ENCODE data around the gene NPIPB5.
"Not testable (repeated sequence)": the region's sequence is repeated elsewhere in the genome, so short reads cannot be mapped to it uniquely, and the experiment has no call there.

NPIPB5 gene

DNA sequence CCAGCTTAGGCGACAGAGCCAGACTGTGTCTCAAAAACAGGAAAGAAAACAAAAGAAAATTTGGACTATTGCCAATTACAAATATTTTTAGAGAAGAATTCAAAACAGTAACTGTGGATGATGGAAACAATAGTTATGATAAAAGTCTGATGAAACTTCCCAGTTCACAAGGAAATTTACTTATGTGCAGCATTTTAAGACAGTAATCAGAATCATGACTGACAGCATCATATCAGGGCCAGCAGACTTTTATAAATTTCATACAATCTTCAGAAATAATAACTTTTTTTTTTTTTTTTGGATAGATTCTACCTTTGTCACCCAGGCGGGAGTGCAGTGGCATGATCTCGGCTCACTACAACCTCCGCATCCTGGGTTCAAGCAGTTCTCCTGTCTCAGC lies at the start of gene NPIPB5:
Gene NPIPB5 (plus strand): TSS at position 301 of the 400 bp plus-strand sequence. CDS start 2,911 bp downstream, outside the sequence.
- not testable (repeated sequence) for DNase-seq (ENCODE audit: low read depth, low spot score)

DNA sequence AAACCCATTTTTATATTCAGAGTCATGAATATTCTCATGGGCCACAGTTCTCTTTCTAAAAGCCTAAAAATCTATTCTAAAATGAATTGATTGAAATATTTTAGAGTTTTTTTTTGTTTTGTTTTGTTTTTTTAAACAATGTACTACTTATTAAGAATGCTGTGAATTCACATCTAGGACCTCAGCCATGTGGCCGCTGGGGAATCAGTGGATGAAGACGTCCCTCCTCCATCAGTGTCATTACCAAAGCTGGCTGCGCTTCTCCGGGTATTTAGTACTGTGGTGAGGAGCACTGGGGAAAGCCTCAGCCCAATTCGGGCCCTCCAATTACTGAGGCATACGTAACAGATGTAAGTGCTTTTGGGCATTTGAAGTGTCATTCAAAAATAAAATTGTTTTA lies 41.8 kb upstream of the NPIPB5 start:
- DNase-seq (ENCODE audit: low read depth, low spot score) = not testable (repeated sequence)

DNA sequence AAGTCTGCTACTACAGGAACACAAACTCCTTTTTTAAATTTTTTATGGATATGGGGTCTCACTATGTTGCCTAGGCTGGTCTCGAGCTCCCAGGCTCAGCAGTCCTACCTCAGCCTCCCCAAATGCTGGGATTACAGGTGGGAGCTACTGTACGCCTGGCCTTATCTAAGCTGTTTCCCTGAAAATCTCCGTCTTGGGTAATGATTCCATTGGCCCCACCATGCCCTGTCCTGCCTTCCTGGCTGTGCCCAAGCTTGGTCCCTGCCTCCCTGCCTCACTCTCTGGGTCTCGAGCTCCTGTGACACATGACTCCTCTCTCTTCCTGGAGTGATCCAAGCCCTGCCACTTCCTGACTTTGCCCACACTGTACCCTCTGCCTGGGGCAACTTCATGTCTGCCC lies 27.3 kb downstream of the NPIPB5 start:
- not testable (repeated sequence) for DNase-seq (ENCODE audit: low read depth, low spot score)

DNA sequence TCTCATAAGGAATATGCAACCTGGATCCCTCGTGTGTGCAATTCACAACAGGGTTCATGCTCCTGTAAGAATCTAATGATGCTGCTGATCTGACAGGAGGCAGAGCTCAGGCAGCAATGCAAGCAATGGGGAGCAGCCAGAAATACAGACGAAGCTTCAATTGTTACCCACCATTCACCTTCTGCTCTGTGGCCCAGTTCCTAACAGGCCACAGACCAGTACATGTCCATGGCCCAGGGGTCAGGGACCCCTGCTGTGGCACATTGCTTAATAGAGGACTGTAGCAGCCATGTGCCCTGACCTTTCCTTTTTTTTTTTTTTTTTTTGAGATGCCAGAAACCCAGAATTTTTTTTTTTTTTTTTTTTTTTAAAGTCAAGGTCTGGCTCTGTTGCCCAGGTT lies 34.1 kb downstream of the NPIPB5 start:
- DNase-seq (ENCODE audit: low read depth, low spot score) = not testable (repeated sequence)

DNA sequence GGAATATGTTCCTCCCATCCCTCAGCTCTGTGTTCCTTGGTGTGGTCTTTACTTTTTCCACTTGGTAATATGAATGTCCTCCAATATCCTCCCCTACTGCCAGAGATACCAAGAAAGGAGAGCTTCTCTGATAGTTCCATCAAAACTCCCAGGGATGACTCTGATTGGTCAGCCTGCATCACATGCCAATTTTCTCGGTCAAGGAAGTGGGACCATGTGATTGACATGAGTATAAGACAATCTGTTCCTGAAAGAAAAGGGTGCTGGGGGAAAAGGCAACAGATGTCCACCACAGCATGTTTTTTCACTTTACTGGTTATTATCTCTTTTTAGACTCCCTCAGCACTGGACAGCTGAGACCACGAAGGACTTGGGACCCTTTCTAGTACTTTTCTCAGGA lies 35.9 kb downstream of the NPIPB5 start:
- DNase-seq (ENCODE audit: low read depth, low spot score) = not testable (repeated sequence)

DNA sequence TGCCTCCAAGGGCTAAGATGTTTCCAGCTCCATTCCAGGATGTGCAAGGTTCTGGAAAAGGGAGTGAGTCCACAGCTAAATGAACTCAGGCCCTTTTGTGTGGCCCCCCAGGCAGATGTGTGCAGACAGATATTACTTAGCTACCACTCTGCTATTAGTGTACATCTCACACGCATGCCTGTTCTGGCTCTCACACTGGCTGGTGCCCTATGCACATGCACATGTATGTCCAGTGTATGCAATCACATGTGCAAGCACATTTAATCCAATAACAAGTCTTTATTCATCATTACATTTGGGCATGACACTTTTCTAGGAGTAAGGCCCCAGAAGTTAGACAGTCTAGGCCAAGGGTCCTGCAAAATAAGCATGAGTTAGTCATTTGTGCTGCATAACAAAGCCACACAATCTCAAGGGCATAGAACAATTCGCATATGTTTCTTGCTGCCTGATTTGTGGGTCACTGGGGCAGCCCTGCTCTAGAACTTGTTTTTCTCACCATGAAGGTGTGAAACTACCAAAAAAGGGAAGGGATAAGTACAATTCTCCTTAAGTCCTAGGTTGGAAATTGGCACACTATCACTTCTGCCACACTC lies 36.6 kb downstream of the NPIPB5 start:
- not testable (repeated sequence) for DNase-seq (ENCODE audit: low read depth, low spot score)

DNA sequence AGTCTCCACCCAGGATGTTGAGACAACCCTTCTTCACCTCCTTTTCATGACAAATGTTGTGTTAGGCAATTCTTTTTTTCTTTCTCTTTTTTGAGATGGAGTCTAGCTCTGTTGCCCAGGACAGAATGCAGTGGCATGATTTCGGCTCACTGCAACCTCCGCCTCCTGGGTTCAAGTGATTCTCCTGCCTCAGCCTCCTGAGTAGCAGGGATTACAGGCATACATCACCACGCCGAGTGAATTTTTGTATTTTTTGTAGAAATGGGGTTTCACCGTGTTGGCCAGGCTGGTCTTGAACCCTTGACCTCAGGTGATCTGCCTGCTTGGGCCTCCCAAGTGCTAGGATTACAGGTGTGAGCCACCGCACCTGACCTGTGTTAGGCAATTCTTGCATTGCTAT lies 39.2 kb downstream of the NPIPB5 start:
- DNase-seq (ENCODE audit: low read depth, low spot score) = not testable (repeated sequence)

DNA sequence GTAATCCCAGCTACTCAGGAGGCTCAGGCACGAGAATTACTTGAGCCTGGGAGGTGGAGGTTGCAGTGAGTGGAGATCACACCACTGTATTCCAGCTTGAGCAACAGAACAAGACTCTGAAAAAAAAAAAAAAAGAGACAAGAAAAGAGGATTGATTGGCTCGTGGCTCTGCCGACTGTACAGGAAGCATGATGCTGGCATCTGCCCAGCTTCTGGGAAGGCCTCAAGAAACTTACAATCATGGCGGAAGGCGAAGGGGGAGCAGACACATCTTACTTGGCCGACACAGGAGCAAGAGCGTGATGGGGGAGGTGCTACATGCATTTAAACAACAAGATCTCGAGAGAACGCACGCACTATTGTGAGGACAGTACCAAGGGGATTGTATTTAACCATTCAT lies 40.5 kb downstream of the NPIPB5 start:
- not testable (repeated sequence) for DNase-seq (ENCODE audit: low read depth, low spot score)

DNA sequence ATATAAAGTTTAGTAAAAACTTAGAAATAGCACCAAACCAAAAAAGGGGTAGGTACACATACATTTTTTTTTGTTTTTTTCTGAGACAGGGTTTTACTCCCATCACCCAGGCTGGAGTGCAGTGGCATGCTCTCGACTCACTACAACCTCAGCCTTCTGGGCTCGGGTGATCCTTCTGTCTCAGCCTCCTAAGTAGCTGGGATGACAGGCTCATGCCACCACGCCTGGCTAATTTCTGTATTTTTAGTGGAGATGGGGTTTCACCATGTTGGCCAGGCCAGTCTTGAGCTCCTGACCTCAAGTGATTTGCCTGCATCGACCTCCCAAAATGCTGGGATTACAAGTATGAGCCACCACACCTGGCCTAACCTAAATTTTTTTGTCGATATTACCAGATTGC lies 41.0 kb downstream of the NPIPB5 start:
- not testable (repeated sequence) for DNase-seq (ENCODE audit: low read depth, low spot score)

DNA sequence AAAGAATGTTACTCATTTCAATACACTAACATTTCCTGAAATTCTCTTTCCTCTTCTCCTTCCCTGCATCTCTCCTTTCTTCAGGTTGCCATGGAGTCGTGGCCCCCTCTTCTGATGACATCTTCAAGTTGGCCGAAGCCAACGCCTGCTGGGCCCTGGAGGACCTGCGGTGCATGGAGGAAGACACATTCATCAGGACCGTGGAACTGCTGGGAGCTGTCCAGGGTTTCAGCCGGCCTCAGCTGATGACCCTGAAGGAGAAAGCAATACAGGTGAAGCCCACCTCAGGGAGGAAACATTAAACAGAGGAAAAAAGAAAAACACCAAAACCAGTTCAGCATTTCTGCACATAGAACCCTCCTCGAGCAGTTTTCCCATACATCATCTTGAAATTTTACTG lies 46.1 kb downstream of the NPIPB5 start:
- DNase-seq (ENCODE audit: low read depth, low spot score) = not testable (repeated sequence)
